ENCODE results near the gene EGFL7. TPM values are rescaled to one million over a fixed set of nuclear protein-coding genes. Genes with fewer than 3 reads are reported as not detected.

EGFL7 gene
- total and polyA plus RNA-seq, 10 of the 15 experiments (the other 5 are each of a cell fraction or from before 2014, with no cell fraction given): 0.06 to 0.46 (median 0.19) TPM; not detected in 5

DNA sequence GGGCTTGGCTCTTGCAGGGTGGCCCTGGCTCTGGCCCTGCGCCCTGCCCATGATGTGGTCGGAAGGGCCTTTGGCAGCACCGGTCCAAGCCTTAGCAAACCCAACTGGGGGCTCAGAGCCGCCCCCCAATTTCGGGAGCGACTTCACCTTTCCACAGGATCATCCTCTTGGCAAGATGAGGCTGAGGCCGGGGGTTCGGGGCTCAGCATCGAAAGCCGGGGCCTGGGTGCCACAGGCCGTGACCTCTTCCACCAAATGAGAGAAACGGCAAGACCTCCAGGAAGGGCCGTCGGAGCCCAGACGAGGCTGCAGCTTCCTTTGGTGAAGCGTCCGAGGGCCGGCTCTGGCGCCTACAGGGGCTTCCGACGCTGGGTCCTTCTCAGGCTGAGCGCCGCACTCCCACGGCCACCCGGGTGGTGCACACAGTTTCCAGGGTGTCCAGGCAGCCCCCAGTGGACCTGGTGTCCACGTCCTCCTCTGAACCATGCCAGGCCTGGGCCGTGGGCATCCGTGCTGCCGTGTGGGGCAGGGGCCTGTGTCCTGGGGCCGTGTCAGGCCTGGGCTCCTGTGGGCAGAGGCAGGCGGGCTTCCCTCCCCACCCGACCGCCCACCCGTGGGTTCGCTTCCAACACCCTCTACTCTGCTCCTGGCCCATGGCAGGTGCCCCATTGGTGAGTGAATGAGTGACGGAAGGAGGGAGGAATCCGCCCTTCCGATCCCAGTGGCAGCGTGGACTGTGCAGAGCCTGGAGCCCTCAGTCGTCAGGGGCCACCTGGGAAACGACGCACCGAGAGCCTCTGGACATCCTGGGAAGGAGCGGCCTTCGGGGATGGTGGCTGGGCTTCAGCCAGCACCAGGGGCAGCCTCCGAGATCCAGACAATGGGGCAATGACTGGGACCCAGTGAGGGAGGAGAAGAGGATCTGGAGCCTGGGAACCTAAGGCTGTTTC, 29.7 kb downstream of the EGFL7 start (continued):
- TF ChIP-seq, protein P1, sequence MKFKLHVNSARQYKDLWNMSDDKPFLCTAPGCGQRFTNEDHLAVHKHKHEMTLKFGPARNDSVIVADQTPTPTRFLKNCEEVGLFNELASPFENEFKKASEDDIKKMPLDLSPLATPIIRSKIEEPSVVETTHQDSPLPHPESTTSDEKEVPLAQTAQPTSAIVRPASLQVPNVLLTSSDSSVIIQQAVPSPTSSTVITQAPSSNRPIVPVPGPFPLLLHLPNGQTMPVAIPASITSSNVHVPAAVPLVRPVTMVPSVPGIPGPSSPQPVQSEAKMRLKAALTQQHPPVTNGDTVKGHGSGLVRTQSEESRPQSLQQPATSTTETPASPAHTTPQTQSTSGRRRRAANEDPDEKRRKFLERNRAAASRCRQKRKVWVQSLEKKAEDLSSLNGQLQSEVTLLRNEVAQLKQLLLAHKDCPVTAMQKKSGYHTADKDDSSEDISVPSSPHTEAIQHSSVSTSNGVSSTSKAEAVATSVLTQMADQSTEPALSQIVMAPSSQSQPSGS (IDR thresholded peaks at IDR 0.05; ENCODE audit: low read length): no peak
- no peak for TF ChIP-seq SPI1 (IDR thresholded peaks at IDR 0.05; ENCODE audit: borderline replicate concordance, insufficient read depth, low read depth, low read length)
- TF ChIP-seq, protein P2, sequence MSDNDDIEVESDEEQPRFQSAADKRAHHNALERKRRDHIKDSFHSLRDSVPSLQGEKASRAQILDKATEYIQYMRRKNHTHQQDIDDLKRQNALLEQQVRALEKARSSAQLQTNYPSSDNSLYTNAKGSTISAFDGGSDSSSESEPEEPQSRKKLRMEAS (IDR thresholded peaks at IDR 0.05; ENCODE audit: low read depth, low read length): no peak
- no peak for TF ChIP-seq POU2F2 (IDR thresholded peaks at IDR 0.05; ENCODE audit: borderline replicate concordance, low read depth, low read length)
- TF ChIP-seq ZNF24 (IDR thresholded peaks at IDR 0.05): no peak
- TF ChIP-seq HDAC6 (IDR thresholded peaks at IDR 0.05; ENCODE audit: unreplicated experiment): no peak
- no peak for TF ChIP-seq SREBF2 (IDR thresholded peaks at IDR 0.05; ENCODE audit: low read length)
- TF ChIP-seq BCL11A (IDR thresholded peaks at IDR 0.05; ENCODE audit: low read depth, low read length): no peak
- TF ChIP-seq MEF2B (IDR thresholded peaks at IDR 0.05; ENCODE audit: partially characterized antibody, poor library complexity, severe bottlenecking): no peak
- no peak for TF ChIP-seq IKZF2 (IDR thresholded peaks at IDR 0.05)

DNA sequence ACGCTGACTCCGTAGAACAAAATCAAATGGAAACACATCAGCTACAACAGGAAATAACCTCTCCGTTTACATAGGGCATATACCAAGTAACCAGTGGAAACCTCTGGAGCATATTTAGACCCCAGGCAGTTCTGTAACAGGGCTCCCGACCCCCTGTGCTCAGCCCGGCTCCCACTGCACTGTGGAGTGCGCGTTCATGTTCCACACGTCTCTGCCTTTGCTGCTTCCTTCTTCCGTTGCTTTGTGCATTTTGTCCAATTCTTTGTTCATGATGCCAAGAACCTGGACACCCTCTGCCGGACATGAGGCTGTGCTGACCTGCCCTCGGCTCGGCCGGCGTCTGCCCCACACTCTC, 30.4 kb downstream of the EGFL7 start:
- no peak for FAIRE-seq

More for the DNA sequence above, 30.4 kb downstream of the EGFL7 start:
- Histone ChIP-seq H4K20me1 (ENCODE audit: control insufficient read depth, insufficient read depth) (no peaks in the 10 kb centered on the region), H3K79me2 (ENCODE audit: control insufficient read depth, insufficient read depth, low read length) (no peaks in the 10 kb centered on the region), H3K27me3 (replicated peaks in 1 of 2; ENCODE audit: control insufficient read depth in 2 of 2, insufficient read depth in 2 of 2, low read length in 1 of 2) (no peaks in the 10 kb centered on the region), H3K4me2 (ENCODE audit: control insufficient read depth, insufficient read depth) (no peak overlapping the region), H3K27ac (ENCODE audit: control insufficient read depth, insufficient read depth) (no peak overlapping the region), H3K36me3 (ENCODE audit: control insufficient read depth in 2 of 2, insufficient read depth in 2 of 2, low read length in 1 of 2) (no peaks in the 10 kb centered on the region), H2AFZ (ENCODE audit: control insufficient read depth, low read depth, low read length) (no peak overlapping the region), H3K4me3 (no peak overlapping the region), H3K9ac (ENCODE audit: control insufficient read depth, insufficient read depth, low read length) (no peak overlapping the region), H3K9me3 (replicated peaks; ENCODE audit: control insufficient read depth, insufficient read depth, low read length) (no peaks in the 10 kb centered on the region), H3K4me1 (ENCODE audit: control insufficient read depth, insufficient read depth, low read length) (peaks cover 8% of the 10 kb centered on the region)
- ChIA-PET SMC1A (ENCODE audit: uncharacterized antibody, unreplicated experiment) (no interaction called here), CTCF (no interaction called here), POLR2A (interaction anchor here (0.9 kb wide), 1 partner anchor 35 kb away, joined by 3 read pairs; no protein-coding TSS in a partner anchor), RAD21 (ENCODE audit: unreplicated experiment) (no interaction called here)
- TF ChIP-seq LARP7 (IDR thresholded peaks at IDR 0.05) (no peak), RAD51 (IDR thresholded peaks at IDR 0.05) (no peak), POLR2A (IDR thresholded peaks at IDR 0.05; ENCODE audit: low read depth, low read length) (no peak), YBX1 (IDR thresholded peaks at IDR 0.05) (no peak), IKZF2 (IDR thresholded peaks at IDR 0.05) (no peak), EP300 (IDR thresholded peaks at IDR 0.05; ENCODE audit: borderline replicate concordance in 1 of 2, control insufficient read depth in 1 of 2, low read depth in 2 of 2, low read length in 2 of 2) (no peak), MYB (IDR thresholded peaks at IDR 0.05; ENCODE audit: borderline replicate concordance, low read depth, low read length) (no peak), CBX3 (IDR thresholded peaks at IDR 0.05; ENCODE audit: borderline replicate concordance, low read depth) (no peak), BACH1 (IDR thresholded peaks at IDR 0.05; ENCODE audit: borderline replicate concordance) (no peak), SP1 (IDR thresholded peaks at IDR 0.05; ENCODE audit: low read depth, low read length) (no peak)
- in situ Hi-C loops (cut with MboI): no loop called here
- 49% methylated on average over 14 of the region's 14 CpGs for WGBS (ENCODE audit: insufficient coverage, insufficient replicate concordance, low lambda C conversion rate, missing lambda C conversion rate)
- DNase-seq (ENCODE audit: low read depth, low spot score): no peak
- ATAC-seq: no peak
- no TSS peak for BruUV-seq (replicated peaks)
- intact Hi-C loops (cut with micrococcal nuclease; ENCODE audit: unreplicated experiment): no loop called here

Measured in GM12878 (cell line).